Karpas-422 (cell line): Measurements from ENCODE around the gene ARID1B. TPM values are rescaled to one million over a fixed set of nuclear protein-coding genes. Genes with fewer than 3 reads are reported as not detected.

Experiments
- DNase-seq: peaks from one replicate; pipeline ENCODE4 v3.0.0-alpha.2; 2015
- H2AFZ ChIP-seq: fragments of 200-600 bp; sonication (generic); 2 replicates; pipeline ENCODE4 v1.6.1; 2014; ENCODE audit warnings: antibody characterized with exemption, low read length, mixed read lengths
- H3K27ac ChIP-seq: fragments of 200-600 bp; sonication (generic); 2 replicates; pipeline ENCODE4 v1.5.1; 2014; ENCODE audit warnings: mild to moderate bottlenecking, low read length, moderate library complexity
- H3K27me3 ChIP-seq: fragments of 200-600 bp; sonication (generic); 2 replicates; pipeline ENCODE4 v1.6.1; 2014; ENCODE audit warnings: low read length, mixed read lengths
- H3K36me3 ChIP-seq: fragments of 200-600 bp; sonication (generic); 2 replicates; pipeline ENCODE4 v1.6.1; 2014; ENCODE audit warnings: low read length, mixed read lengths; ENCODE audit not compliant: insufficient read depth
- H3K4me1 ChIP-seq: fragments of 200-600 bp; sonication (generic); 2 replicates; pipeline ENCODE4 v1.6.1; 2014; ENCODE audit warnings: mild to moderate bottlenecking, low read length, mixed read lengths
- H3K4me2 ChIP-seq: fragments of 200-600 bp; sonication (generic); 2 replicates; pipeline ENCODE4 v1.6.1; 2014; ENCODE audit warnings: low read length, low read depth, mild to moderate bottlenecking; ENCODE audit not compliant: poor library complexity, severe bottlenecking
- H3K4me3 ChIP-seq: fragments of 200-600 bp; sonication (generic); 2 replicates; pipeline ENCODE4 v1.5.1; 2014; ENCODE audit warnings: mild to moderate bottlenecking, antibody characterized with exemption, low read length, mixed read lengths
- H3K79me2 ChIP-seq: fragments of 200-600 bp; sonication (generic); 2 replicates; pipeline ENCODE4 v1.6.1; 2014; ENCODE audit warnings: mild to moderate bottlenecking, low read length, mixed read lengths
- H3K9ac ChIP-seq: fragments of 200-600 bp; sonication (generic); 2 replicates; pipeline ENCODE4 v1.6.0; 2014; ENCODE audit warnings: low read length
- H3K9me2 ChIP-seq: fragments of 200-600 bp; sonication (generic), shearing (Covaris generic); replicated peaks from 2 replicates; pipeline ENCODE4 v1.6.0; 2014; ENCODE audit warnings: mild to moderate bottlenecking, low read length, moderate library complexity; ENCODE audit not compliant: insufficient read depth
- H3K9me3 ChIP-seq: fragments of 300-700, 200-600 bp; sonication (generic); 2 replicates; pipeline ENCODE4 v1.6.1; 2014; ENCODE audit warnings: low read length, mixed read lengths
- H4K20me1 ChIP-seq: fragments of 200-600 bp; sonication (generic); 2 replicates; pipeline ENCODE4 v1.6.1; 2014; ENCODE audit warnings: mild to moderate bottlenecking, antibody characterized with exemption, low read length, low read depth; ENCODE audit not compliant: insufficient read depth
- total RNA-seq: library from RNA; depleted of rRNA; stranded (reverse); fragments of >200 nt; shearing (Covaris generic); gene quantifications from 2 replicates; pipeline ENCODE4 v1.2.3, GENCODE V29; 2014; ENCODE audit warnings: low replicate concordance

ARID1B gene
- total RNA-seq, 1 experiment from 2014 or later = 174 TPM

GRCh38 chr6:156748504-156748903 is 28.7 kb upstream of the ARID1B start:
- Histone ChIP-seq H3K9ac (no peak overlapping the region), H3K27ac (no peak overlapping the region), H3K79me2 (no peaks in the 10 kb centered on the region), H3K4me3 (no peak overlapping the region), H3K9me2 (no peaks in the 10 kb centered on the region), H2AFZ (no peak overlapping the region), H4K20me1 (no peaks in the 10 kb centered on the region), H3K9me3 (no peaks in the 10 kb centered on the region), H3K4me1 (peaks cover 24% of the 10 kb centered on the region), H3K27me3 (no peaks in the 10 kb centered on the region), H3K4me2 (no peak overlapping the region), H3K36me3 (no peaks in the 10 kb centered on the region)
- no peak for DNase-seq

- H3K79me2 ChIP-seq = no peaks in the 10 kb centered on the region
- no peak overlapping the region; the same call in 1 of the 2 replicates for H2AFZ ChIP-seq
- no peaks in the 10 kb centered on the region for H3K27me3 ChIP-seq
- no peaks in the 10 kb centered on the region for H3K36me3 ChIP-seq
- no peak overlapping the region for H3K4me3 ChIP-seq
- peaks cover 20% of the 10 kb centered on the region for H3K4me1 ChIP-seq
- no peaks in the 10 kb centered on the region for H3K9me3 ChIP-seq
- H3K4me2 ChIP-seq = no peak overlapping the region
- no peak overlapping the region for H3K9ac ChIP-seq
- no peaks in the 10 kb centered on the region for H4K20me1 ChIP-seq
- no peak overlapping the region for H3K27ac ChIP-seq
- no peaks in the 10 kb centered on the region for H3K9me2 ChIP-seq
- no peak for DNase-seq
Measured at GRCh38 chr6:156752666-156753301, 24.4 kb upstream of the ARID1B start.

GRCh38 chr6:156756630-156757610 is 20.3 kb upstream of the ARID1B start:
- no peak for DNase-seq
- H2AFZ ChIP-seq = no peak overlapping the region
- H3K9ac ChIP-seq = no peak overlapping the region
- peaks cover 12% of the 10 kb centered on the region; the same call in 1 of the 2 replicates for H3K4me1 ChIP-seq
- H3K9me3 ChIP-seq = no peaks in the 10 kb centered on the region
- H4K20me1 ChIP-seq = no peaks in the 10 kb centered on the region
- H3K27ac ChIP-seq = no peak overlapping the region
- H3K9me2 ChIP-seq = no peaks in the 10 kb centered on the region
- no peaks in the 10 kb centered on the region for H3K36me3 ChIP-seq
- H3K4me2 ChIP-seq = no peak overlapping the region
- H3K79me2 ChIP-seq = no peaks in the 10 kb centered on the region
- H3K4me3 ChIP-seq = no peak overlapping the region
- H3K27me3 ChIP-seq = no peaks in the 10 kb centered on the region

DNA sequence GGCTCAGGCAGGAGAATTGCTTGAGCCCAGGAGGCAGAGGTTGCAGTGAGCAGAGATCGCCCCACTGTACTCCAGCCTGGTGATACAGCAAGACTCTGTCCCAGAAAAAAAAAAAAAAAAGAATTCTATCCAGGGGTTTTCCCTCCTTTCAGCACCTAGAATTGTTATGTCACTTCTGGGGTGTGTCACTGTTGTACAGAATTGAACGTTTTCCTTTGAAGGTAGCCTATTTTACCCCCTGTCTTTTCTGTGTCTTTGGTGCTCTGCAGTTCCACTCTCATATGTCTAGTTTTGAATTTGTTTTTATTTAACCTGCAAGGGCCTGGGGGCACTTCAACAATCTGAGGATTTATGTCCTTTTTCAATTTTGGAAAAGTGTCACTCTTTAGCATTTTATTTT is 19.3 kb upstream of the ARID1B start:
- Histone ChIP-seq H3K79me2 (no peaks in the 10 kb centered on the region), H3K4me2 (no peak overlapping the region), H4K20me1 (no peaks in the 10 kb centered on the region), H3K9me2 (no peaks in the 10 kb centered on the region), H3K36me3 (no peaks in the 10 kb centered on the region), H3K9ac (no peak overlapping the region), H3K4me3 (no peak overlapping the region), H3K27ac (no peak overlapping the region), H3K27me3 (no peaks in the 10 kb centered on the region), H3K4me1 (peaks cover 5% of the 10 kb centered on the region; the same call in 1 of the 2 replicates), H3K9me3 (no peaks in the 10 kb centered on the region), H2AFZ (no peak overlapping the region)
- no peak for DNase-seq

GRCh38 chr6:156760377-156760776 is 16.8 kb upstream of the ARID1B start:
- H3K4me3 ChIP-seq = no peak overlapping the region
- no peak overlapping the region for H3K27ac ChIP-seq
- H3K4me2 ChIP-seq = no peak overlapping the region
- no peaks in the 10 kb centered on the region for H3K4me1 ChIP-seq
- no peaks in the 10 kb centered on the region for H3K36me3 ChIP-seq
- no peak overlapping the region for H3K9ac ChIP-seq
- no peak for DNase-seq
- no peak overlapping the region for H2AFZ ChIP-seq
- H4K20me1 ChIP-seq = no peaks in the 10 kb centered on the region
- no peaks in the 10 kb centered on the region for H3K9me2 ChIP-seq
- H3K9me3 ChIP-seq = no peaks in the 10 kb centered on the region
- no peaks in the 10 kb centered on the region for H3K27me3 ChIP-seq
- no peaks in the 10 kb centered on the region for H3K79me2 ChIP-seq

DNA sequence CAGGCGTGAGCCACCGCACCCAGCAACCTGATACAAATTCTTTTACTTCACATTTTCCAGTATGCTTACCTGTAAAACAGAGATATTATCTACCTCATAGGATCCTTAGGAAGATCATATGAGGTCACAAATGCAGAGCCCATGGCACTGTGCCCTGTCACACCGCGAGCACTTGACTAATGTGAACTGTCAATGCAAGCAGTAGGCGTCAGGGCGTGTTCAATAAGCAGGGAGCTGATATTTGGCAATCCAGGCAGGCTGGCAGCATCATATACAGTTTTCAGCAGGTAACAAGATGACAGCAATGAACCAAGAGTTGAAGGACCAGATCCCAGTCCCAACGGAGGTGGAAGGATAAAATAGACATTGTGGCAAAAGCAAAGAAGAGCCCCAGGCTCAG is 14.6 kb upstream of the ARID1B start:
- Histone ChIP-seq H2AFZ (no peak overlapping the region), H3K9me2 (no peaks in the 10 kb centered on the region), H3K79me2 (no peaks in the 10 kb centered on the region), H4K20me1 (no peaks in the 10 kb centered on the region), H3K4me2 (no peak overlapping the region), H3K27ac (no peak overlapping the region), H3K9ac (no peak overlapping the region), H3K4me3 (no peak overlapping the region), H3K4me1 (peaks cover 1% of the 10 kb centered on the region; the same call in 1 of the 2 replicates), H3K27me3 (no peaks in the 10 kb centered on the region), H3K36me3 (no peaks in the 10 kb centered on the region), H3K9me3 (no peaks in the 10 kb centered on the region)
- DNase-seq = no peak

DNA sequence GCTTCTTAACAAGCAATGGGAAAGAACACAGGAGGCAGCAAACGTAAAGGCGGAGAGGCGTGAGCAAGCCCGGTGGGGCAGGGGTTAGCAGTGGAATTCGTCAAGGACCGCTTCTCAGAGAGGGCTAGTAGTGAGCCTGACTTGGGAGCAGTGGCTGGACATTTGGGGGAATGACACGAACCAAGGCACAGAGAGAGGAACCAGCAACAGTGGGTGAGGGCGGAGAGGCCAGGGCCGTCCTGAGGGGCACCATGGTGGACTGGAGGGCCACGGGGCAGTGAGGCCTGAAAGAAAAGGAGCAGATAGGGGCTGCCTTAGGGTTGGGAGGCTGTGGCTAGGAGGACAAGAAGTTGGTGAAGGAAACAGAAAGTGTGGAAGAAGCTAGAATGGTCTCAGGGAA is 12.1 kb upstream of the ARID1B start:
- H3K4me3 ChIP-seq = no peak overlapping the region
- H3K9me3 ChIP-seq = no peaks in the 10 kb centered on the region
- H3K27ac ChIP-seq = no peak overlapping the region
- H4K20me1 ChIP-seq = no peaks in the 10 kb centered on the region
- H3K9ac ChIP-seq = no peak overlapping the region
- no peaks in the 10 kb centered on the region for H3K79me2 ChIP-seq
- H3K4me2 ChIP-seq = no peak overlapping the region
- no peak for DNase-seq
- H3K9me2 ChIP-seq = no peaks in the 10 kb centered on the region
- H3K4me1 ChIP-seq = peaks cover 12% of the 10 kb centered on the region
- no peaks in the 10 kb centered on the region for H3K36me3 ChIP-seq
- H3K27me3 ChIP-seq = no peaks in the 10 kb centered on the region
- H2AFZ ChIP-seq = no peak overlapping the region
